ENCODE data around the gene ST3GAL3. TPM values are rescaled to one million over a fixed set of nuclear protein-coding genes. Genes with fewer than 3 reads are reported as not detected.

Gene ST3GAL3
- total RNA-seq, 1 experiment from 2014 or later: 20.0 TPM

GRCh38 chr1:43802356-43802980, 95.1 kb downstream of the ST3GAL3 start:
- peaks cover 7% of the 10 kb centered on the region for H3K4me1 Mint-ChIP-seq (ENCODE audit: low read depth, unreplicated experiment)
- no peak for DNase-seq
- TF ChIP-seq CTCF (IDR thresholded peaks at IDR 0.05; ENCODE audit: unreplicated experiment): no peak
- H3K36me3 Mint-ChIP-seq (ENCODE audit: insufficient read depth, unreplicated experiment): peaks cover 2% of the 10 kb centered on the region
- BruUV-seq (replicated peaks): no TSS peak
- peaks cover 2% of the 10 kb centered on the region for H3K9me3 Mint-ChIP-seq (ENCODE audit: low read depth, unreplicated experiment)
- CTCF ChIA-PET: no interaction called here
- H3K4me3 Mint-ChIP-seq (ENCODE audit: low read depth, unreplicated experiment): no peak overlapping the region
- no peak overlapping the region for H3K27ac Mint-ChIP-seq (ENCODE audit: unreplicated experiment)
- intact Hi-C loops (cut with micrococcal nuclease; ENCODE audit: unreplicated experiment): no loop called here
- no peaks in the 10 kb centered on the region for H3K27me3 Mint-ChIP-seq (ENCODE audit: unreplicated experiment)

- CTCF ChIA-PET: no interaction called here
- Mint-ChIP-seq H3K4me3 (ENCODE audit: low read depth, unreplicated experiment) (no peak overlapping the region), H3K9me3 (ENCODE audit: low read depth, unreplicated experiment) (peaks cover 4% of the 10 kb centered on the region), H3K27ac (ENCODE audit: unreplicated experiment) (no peak overlapping the region), H3K36me3 (ENCODE audit: insufficient read depth, unreplicated experiment) (peaks cover 5% of the 10 kb centered on the region), H3K27me3 (ENCODE audit: unreplicated experiment) (no peaks in the 10 kb centered on the region), H3K4me1 (ENCODE audit: low read depth, unreplicated experiment) (peaks cover 7% of the 10 kb centered on the region)
- BruUV-seq (replicated peaks): no TSS peak
- intact Hi-C loops (cut with micrococcal nuclease; ENCODE audit: unreplicated experiment): no loop called here
- no peak for TF ChIP-seq CTCF (IDR thresholded peaks at IDR 0.05; ENCODE audit: unreplicated experiment)
- DNase-seq: no peak
Measured at GRCh38 chr1:43803105-43803504, 95.8 kb downstream of the ST3GAL3 start.

GRCh38 chr1:43803646-43804045, 96.3 kb downstream of the ST3GAL3 start:
- H3K27me3 Mint-ChIP-seq (ENCODE audit: unreplicated experiment): no peaks in the 10 kb centered on the region
- no TSS peak for BruUV-seq (replicated peaks)
- DNase-seq: peak; percentile 9

GRCh38 chr1:43804569-43804968, 97.2 kb downstream of the ST3GAL3 start:
- BruUV-seq (replicated peaks): no TSS peak

More at GRCh38 chr1:43803646-43804045, 96.3 kb downstream of the ST3GAL3 start:
- TF ChIP-seq CTCF (IDR thresholded peaks at IDR 0.05; ENCODE audit: unreplicated experiment): no peak
- Mint-ChIP-seq H3K4me3 (ENCODE audit: low read depth, unreplicated experiment) (no peak overlapping the region), H3K4me1 (ENCODE audit: low read depth, unreplicated experiment) (peaks cover 7% of the 10 kb centered on the region), H3K36me3 (ENCODE audit: insufficient read depth, unreplicated experiment) (peaks cover 5% of the 10 kb centered on the region), H3K27ac (ENCODE audit: unreplicated experiment) (no peak overlapping the region), H3K9me3 (ENCODE audit: low read depth, unreplicated experiment) (peaks cover 4% of the 10 kb centered on the region)
- intact Hi-C loops (cut with micrococcal nuclease; ENCODE audit: unreplicated experiment): no loop called here
- CTCF ChIA-PET: no interaction called here

More at GRCh38 chr1:43804569-43804968, 97.2 kb downstream of the ST3GAL3 start:
- Mint-ChIP-seq H3K36me3 (ENCODE audit: insufficient read depth, unreplicated experiment) (peaks cover 5% of the 10 kb centered on the region), H3K27ac (ENCODE audit: unreplicated experiment) (no peak overlapping the region), H3K27me3 (ENCODE audit: unreplicated experiment) (no peaks in the 10 kb centered on the region), H3K4me1 (ENCODE audit: low read depth, unreplicated experiment) (peaks cover 7% of the 10 kb centered on the region), H3K9me3 (ENCODE audit: low read depth, unreplicated experiment) (peaks cover 4% of the 10 kb centered on the region), H3K4me3 (ENCODE audit: low read depth, unreplicated experiment) (no peak overlapping the region)
- intact Hi-C loops (cut with micrococcal nuclease; ENCODE audit: unreplicated experiment): no loop called here
- no peak for TF ChIP-seq CTCF (IDR thresholded peaks at IDR 0.05; ENCODE audit: unreplicated experiment)
- CTCF ChIA-PET: no interaction called here
- no peak for DNase-seq
